Hepatocyte (in vitro differentiated cells): ENCODE data around the gene KIF26B. TPM values are rescaled to one million over a fixed set of nuclear protein-coding genes. Genes with fewer than 3 reads are reported as not detected.

Source experiments
- DNase-seq: peaks from one replicate; pipeline ENCODE4 v3.0.0-alpha.2; 2016; ENCODE audit warnings: low spot score
- H2AFZ ChIP-seq: fragments of 200-600 bp; sonication (generic); 2 replicates; pipeline ENCODE4 v1.6.0; 2016; ENCODE audit warnings: antibody characterized with exemption, mild to moderate bottlenecking
- H3K27ac ChIP-seq: fragments of 200-600 bp; sonication (generic); 2 replicates; pipeline ENCODE4 v1.5.1; 2016; ENCODE audit warnings: mild to moderate bottlenecking
- H3K27me3 ChIP-seq: fragments of 200-600 bp; sonication (generic); 2 replicates; pipeline ENCODE4 v1.6.1; 2016
- H3K36me3 ChIP-seq: fragments of 200-600 bp; sonication (generic); replicated peaks from 2 replicates; pipeline ENCODE4 v1.5.1; 2016; ENCODE audit warnings: low read depth; ENCODE audit not compliant: insufficient read depth
- H3K4me1 ChIP-seq: fragments of 200-600 bp; sonication (generic); 2 replicates; pipeline ENCODE4 v1.5.1; 2016; ENCODE audit warnings: mild to moderate bottlenecking, moderate library complexity; ENCODE audit not compliant: insufficient read depth
- H3K4me2 ChIP-seq: fragments of 200-600 bp; sonication (generic); 2 replicates; pipeline ENCODE4 v1.6.0; 2016
- H3K4me3 ChIP-seq: fragments of 200-600 bp; sonication (generic); 2 replicates; pipeline ENCODE4 v1.5.1; 2016; ENCODE audit warnings: mild to moderate bottlenecking
- H3K79me2 ChIP-seq: fragments of 200-600 bp; sonication (generic); 2 replicates; pipeline ENCODE4 v1.6.0; 2017; ENCODE audit warnings: mild to moderate bottlenecking
- H3K9me2 ChIP-seq: fragments of 200-600 bp; sonication (generic); replicated peaks from 2 replicates; pipeline ENCODE4 v1.6.0; 2017; ENCODE audit warnings: mild to moderate bottlenecking; ENCODE audit not compliant: insufficient read depth
- H3K9me3 ChIP-seq: fragments of 200-600 bp; sonication (generic); 2 replicates; pipeline ENCODE4 v1.5.1; 2016; ENCODE audit warnings: low read depth, mild to moderate bottlenecking
- H4K20me1 ChIP-seq: fragments of 200-600 bp; sonication (generic); 2 replicates; pipeline ENCODE4 v1.6.0; 2016; ENCODE audit warnings: mild to moderate bottlenecking; ENCODE audit not compliant: insufficient read depth, poor library complexity, severe bottlenecking
- CTCF ChIP-seq: fragments of 200-600 bp; sonication (generic); IDR thresholded peaks from 2 replicates; pipeline ENCODE4 v1.5.1; 2016; ENCODE audit warnings: antibody characterized with exemption, mild to moderate bottlenecking; ENCODE audit not compliant: poor library complexity
- EZH2 ChIP-seq: fragments of 200-600 bp; sonication (generic); IDR thresholded peaks from 2 replicates; pipeline ENCODE4 v1.6.1; 2016; ENCODE audit warnings: antibody characterized with exemption, mild to moderate bottlenecking, borderline replicate concordance
- EZH2phosphoT487 ChIP-seq: fragments of 200-600 bp; sonication (generic); IDR thresholded peaks from one replicate; pipeline ENCODE4 v1.6.1; 2018; ENCODE audit warnings: antibody characterized with exemption, mild to moderate bottlenecking, low read depth, moderate library complexity; ENCODE audit not compliant: unreplicated experiment, severe bottlenecking
- whole genome bisulfite sequencing: methylation state at CpG from one replicate; pipeline ENCODE4 v1.1.6; 2016; ENCODE audit warnings: low lambda C conversion rate; ENCODE audit errors: missing lambda C conversion rate; 5-methylcytosine and 5-hydroxymethylcytosine counted together
- polyA plus RNA-seq: library from polyadenylated mRNA; unstranded; fragments of >200 nt; fragmentation: Nextera tagmentation; extraction: Ambion mirVana; gene quantifications from 2 replicates; pipeline ENCODE4 v1.2.1, GENCODE V29; 2016
- total RNA-seq: library from RNA; depleted of rRNA; stranded (reverse); fragments of >200 nt; gene quantifications from 2 replicates; pipeline ENCODE4 v1.2.3, GENCODE V29; 2014

The KIF26B gene
- total and polyA plus RNA-seq, 2 experiments from 2014 or later: 12.7 to 21.6 TPM

- H4K20me1 ChIP-seq: no peaks in the 10 kb centered on the region
- no peak overlapping the region for H2AFZ ChIP-seq
- peaks cover 9% of the 10 kb centered on the region for H3K9me3 ChIP-seq
- H3K36me3 ChIP-seq: no peaks in the 10 kb centered on the region
- no peak overlapping the region for H3K4me3 ChIP-seq
- H3K27me3 ChIP-seq: no peaks in the 10 kb centered on the region
- H3K79me2 ChIP-seq: no peaks in the 10 kb centered on the region
- no peak overlapping the region for H3K27ac ChIP-seq
- no peak for DNase-seq
- H3K4me1 ChIP-seq: no peaks in the 10 kb centered on the region
- no peak overlapping the region for H3K4me2 ChIP-seq
- TF ChIP-seq EZH2 (no peak), CTCF (no peak), EZH2phosphoT487 (no peak)
- 57% methylated on average over 4 of the region's 4 CpGs for WGBS
- H3K9me2 ChIP-seq: no peaks in the 10 kb centered on the region
These were observed 490.6 kb downstream of the KIF26B start for GRCh38 chr1:245645406-245645805.

GRCh38 chr1:245645894-245646293 is 491.1 kb downstream of the KIF26B start:
- Histone ChIP-seq H3K9me3 (peaks cover 9% of the 10 kb centered on the region), H3K4me2 (no peak overlapping the region), H2AFZ (no peak overlapping the region), H3K79me2 (no peaks in the 10 kb centered on the region), H3K27ac (no peak overlapping the region), H3K36me3 (no peaks in the 10 kb centered on the region), H3K4me1 (no peaks in the 10 kb centered on the region), H3K27me3 (no peaks in the 10 kb centered on the region), H3K4me3 (no peak overlapping the region), H4K20me1 (no peaks in the 10 kb centered on the region), H3K9me2 (no peaks in the 10 kb centered on the region)
- no peak for DNase-seq
- no peak for TF ChIP-seq CTCF
- TF ChIP-seq EZH2phosphoT487: no peak
- WGBS: 51% methylated on average over 9 of the region's 9 CpGs

- no peak overlapping the region for H3K4me3 ChIP-seq
- no peaks in the 10 kb centered on the region for H3K36me3 ChIP-seq
- DNase-seq: no peak
- H3K79me2 ChIP-seq: no peaks in the 10 kb centered on the region
- no peak for TF ChIP-seq EZH2
- no peak for TF ChIP-seq EZH2phosphoT487
- TF ChIP-seq CTCF: no peak
- 78% methylated on average over 19 of the region's 19 CpGs for WGBS
- H2AFZ ChIP-seq: no peak overlapping the region
- no peak overlapping the region for H3K4me2 ChIP-seq
- H4K20me1 ChIP-seq: no peaks in the 10 kb centered on the region
- no peaks in the 10 kb centered on the region for H3K9me2 ChIP-seq
- no peak overlapping the region for H3K27ac ChIP-seq
- no peaks in the 10 kb centered on the region for H3K27me3 ChIP-seq
- H3K9me3 ChIP-seq: no peaks in the 10 kb centered on the region
- H3K4me1 ChIP-seq: no peaks in the 10 kb centered on the region
These were observed 494.2 kb downstream of the KIF26B start for GRCh38 chr1:245648749-245649522.
